GM19043 (cell line): Measurements from ENCODE around the gene DCAF7.
A peak's percentile ranks its signal among the peaks of the same experiment; 100 is the strongest.

Experiments used
- ATAC-seq: cut with Tn5 transposase; IDR thresholded peaks from one replicate; pipeline ENCODE4 v1.9.1; 2021; ENCODE audit warnings: low read depth; ENCODE audit not compliant: unreplicated experiment

Gene DCAF7

GRCh38 chr17:63549946-63550816, at the start of gene DCAF7:
Gene DCAF7, plus strand, starts transcription at chr17:63550477. Its CDS starts 201 bp downstream, at chr17:63550678.
- ATAC-seq: peak; percentile 94

- ATAC-seq: no peak
Observed at GRCh38 chr17:63500543-63501390, 49.5 kb upstream of the DCAF7 start.

GRCh38 chr17:63503341-63503705, 47.0 kb upstream of the DCAF7 start:
- no peak for ATAC-seq

GRCh38 chr17:63504261-63504660, 46.0 kb upstream of the DCAF7 start:
- no peak for ATAC-seq

GRCh38 chr17:63505341-63505740, 44.9 kb upstream of the DCAF7 start:
- no peak for ATAC-seq

- no peak for ATAC-seq
Observed at GRCh38 chr17:63506627-63507026, 43.6 kb upstream of the DCAF7 start.

GRCh38 chr17:63511331-63511730, 38.9 kb upstream of the DCAF7 start:
- no peak for ATAC-seq

- no peak for ATAC-seq
Observed at GRCh38 chr17:63512388-63512787, 37.9 kb upstream of the DCAF7 start.

- no peak for ATAC-seq
Observed at GRCh38 chr17:63512896-63513644, 37.2 kb upstream of the DCAF7 start.

- no peak for ATAC-seq
Observed at GRCh38 chr17:63514477-63514876, 35.8 kb upstream of the DCAF7 start.

GRCh38 chr17:63514974-63515373, 35.3 kb upstream of the DCAF7 start:
- no peak for ATAC-seq

- no peak for ATAC-seq
Observed at GRCh38 chr17:63515426-63515825, 34.9 kb upstream of the DCAF7 start.

- no peak for ATAC-seq
Observed at GRCh38 chr17:63516910-63517824, 33.1 kb upstream of the DCAF7 start.

GRCh38 chr17:63517825-63518534, 32.3 kb upstream of the DCAF7 start:
- ATAC-seq: no peak

GRCh38 chr17:63519116-63519881, 31.0 kb upstream of the DCAF7 start:
- ATAC-seq: no peak

- ATAC-seq: no peak
Observed at GRCh38 chr17:63519972-63520882, 30.1 kb upstream of the DCAF7 start.

- ATAC-seq: no peak
Observed at GRCh38 chr17:63523253-63523855, 26.9 kb upstream of the DCAF7 start, which contains the start of gene KCNH6. Gene KCNH6, plus strand, starts transcription at chr17:63523358. Its CDS starts 56 bp downstream, at chr17:63523414.
